Effector memory CD8-positive, alpha-beta T cell (primary cell): ENCODE results near the gene RTCA.
"Not testable (repeated sequence)": the region's sequence is repeated elsewhere in the genome, so short reads cannot be mapped to it uniquely, and the experiment has no call there.

Experiments used
- ATAC-seq: fragments of 150-1000 bp; cut with Tn5 transposase; replicated peaks from 2 replicates; pipeline ENCODE4 v1.10.0; 2021; ENCODE audit warnings: mild to moderate bottlenecking, moderate library complexity
- DNase-seq, 3 experiments: peaks; one replicate each; pipeline ENCODE4 v3.0.0; 2021
- H3K27ac Mint-ChIP-seq, 2 donors: one replicate each; pipeline ENCODE4 v1.8.0; 2022; ENCODE audit warnings: mild to moderate bottlenecking in 2 of 2, mixed read lengths in 2 of 2, moderate library complexity in 2 of 2
- H3K27me3 Mint-ChIP-seq, 2 donors: one replicate each; pipeline ENCODE4 v1.8.0; 2022; ENCODE audit warnings: mixed read lengths in 2 of 2
- H3K36me3 Mint-ChIP-seq: one replicate; pipeline ENCODE4 v1.8.0; 2022; ENCODE audit warnings: mild to moderate bottlenecking, moderate library complexity, mixed read lengths; ENCODE audit not compliant: insufficient read depth
- H3K4me1 Mint-ChIP-seq, 2 donors: one replicate each; pipeline ENCODE4 v1.8.0; 2022; ENCODE audit warnings: low read depth in 2 of 2, mixed read lengths in 2 of 2
- H3K4me3 Mint-ChIP-seq, 2 donors: one replicate each; pipeline ENCODE4 v1.8.0; 2022; ENCODE audit warnings: mild to moderate bottlenecking in 2 of 2, mixed read lengths in 2 of 2, moderate library complexity in 2 of 2
- H3K9me3 Mint-ChIP-seq, 2 donors: one replicate each; pipeline ENCODE4 v1.8.0; 2022; ENCODE audit warnings: mixed read lengths in 2 of 2

Gene RTCA

DNA sequence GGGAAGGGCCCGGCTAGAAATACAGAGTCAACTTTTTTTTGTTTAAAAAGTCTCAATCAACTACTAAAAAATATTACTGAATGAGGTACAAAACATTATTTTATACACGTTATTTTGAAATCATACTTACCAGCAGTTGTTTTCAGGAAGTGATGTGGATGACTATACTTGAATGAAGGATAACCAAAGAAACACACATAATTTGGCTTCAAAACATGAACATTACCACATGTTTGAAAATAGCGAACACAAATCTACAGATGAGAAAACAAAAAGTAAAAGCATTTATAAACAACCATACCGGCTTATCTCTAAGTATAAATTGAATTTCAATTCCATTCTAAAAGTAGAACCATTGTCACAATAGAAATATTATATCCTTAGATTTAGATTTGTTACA is 25.4 kb upstream of the RTCA start:
- Mint-ChIP-seq H3K36me3 (peaks cover 21% of the 10 kb centered on the region), H3K9me3 (no peaks in the 10 kb centered on the region), H3K4me1 (peaks cover 9 to 26% of the 10 kb centered on the region in 2 donors), H3K27me3 (no peaks in the 10 kb centered on the region), H3K4me3 (no peak overlapping the region), H3K27ac (peak overlapping the region in 1 of 2 donors; percentile 41)
- DNase-seq (no peak), ATAC-seq (no peak)

DNA sequence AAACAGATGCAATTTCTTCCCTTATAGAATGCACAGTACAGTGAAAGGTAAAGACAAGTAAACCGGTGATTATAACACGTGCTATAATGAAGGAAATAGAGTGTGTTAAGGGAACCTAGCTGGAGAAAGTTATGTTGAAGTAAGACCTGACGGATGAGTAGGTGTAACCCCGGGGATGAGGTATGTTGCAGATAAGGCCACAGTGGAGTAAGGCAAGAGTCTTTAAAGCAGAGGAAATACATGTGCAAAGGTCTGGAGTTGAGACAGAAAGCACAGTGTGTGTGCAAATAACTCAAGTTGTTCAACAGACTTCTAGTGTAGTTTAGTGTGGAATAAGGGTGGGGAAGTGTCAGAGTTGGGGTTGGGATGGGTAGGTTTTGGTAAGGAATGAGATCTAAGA is 19.3 kb upstream of the RTCA start:
- peaks cover 9 to 21% of the 10 kb centered on the region in 2 donors for H3K4me1 Mint-ChIP-seq
- no peaks in the 10 kb centered on the region for H3K9me3 Mint-ChIP-seq
- H3K36me3 Mint-ChIP-seq, result no peaks in the 10 kb centered on the region
- no peaks in the 10 kb centered on the region for H3K27me3 Mint-ChIP-seq
- no peak overlapping the region for H3K4me3 Mint-ChIP-seq
- no peak overlapping the region for H3K27ac Mint-ChIP-seq
- no peak for ATAC-seq
- DNase-seq, result no peak

DNA sequence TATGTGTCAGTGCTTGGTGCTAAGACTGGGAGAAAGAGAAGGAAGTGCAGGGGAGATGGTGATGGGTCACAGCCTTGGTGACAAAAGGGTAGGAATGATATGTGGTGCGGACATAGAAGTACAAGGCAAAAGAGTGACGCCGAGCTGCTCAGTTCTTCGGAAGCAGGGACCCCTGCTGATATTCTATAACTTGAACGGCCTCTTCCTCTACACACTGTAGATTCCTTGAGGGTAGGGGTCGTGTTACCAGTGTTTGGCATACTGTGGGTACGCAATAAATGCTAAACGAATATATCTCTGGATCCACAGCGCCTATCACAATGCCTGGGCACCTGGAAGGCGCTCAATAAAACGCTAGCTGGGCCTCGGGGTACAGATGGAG is 16.9 kb upstream of the RTCA start:
- Mint-ChIP-seq H3K27ac (no peak overlapping the region), H3K4me3 (no peak overlapping the region), H3K27me3 (no peaks in the 10 kb centered on the region), H3K4me1 (peaks cover 7 to 13% of the 10 kb centered on the region in 2 donors), H3K9me3 (no peaks in the 10 kb centered on the region), H3K36me3 (no peaks in the 10 kb centered on the region)
- peak in 1 of 3 experiments; percentile 5 for DNase-seq
- no peak for ATAC-seq

DNA sequence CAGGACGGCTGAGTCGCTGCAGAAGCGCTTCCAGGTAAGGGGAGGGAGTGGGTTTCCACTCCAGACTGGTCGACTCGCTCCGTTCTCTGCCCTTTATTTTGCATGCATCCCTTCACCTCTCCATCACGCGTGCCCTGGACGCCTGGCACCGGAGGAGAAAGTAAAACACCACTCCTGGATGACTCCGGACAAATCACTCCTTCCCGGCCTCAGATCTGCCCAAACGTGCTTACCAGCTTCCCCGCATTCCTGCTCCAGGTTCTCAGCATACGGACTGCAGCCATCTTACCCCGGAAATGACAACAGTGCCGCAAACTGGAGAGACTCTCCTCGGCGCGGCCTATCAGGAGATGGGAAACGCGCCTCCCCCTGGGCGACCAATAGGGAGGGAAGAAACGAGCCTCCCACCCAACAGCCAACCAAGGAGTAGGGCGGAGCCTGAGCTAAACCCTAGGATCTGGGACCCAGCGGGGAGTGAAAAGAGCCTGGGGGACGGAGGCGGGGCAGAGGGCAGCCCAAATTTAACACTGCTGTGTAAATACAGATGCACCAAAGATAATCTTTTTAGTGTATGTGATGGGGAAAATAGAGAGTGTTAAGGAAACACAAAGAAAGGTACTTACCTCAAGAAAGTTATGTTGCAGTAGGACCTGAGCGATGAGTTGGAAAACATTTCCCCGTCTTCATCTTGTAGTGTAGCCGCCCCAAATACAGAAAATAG is 16.3 kb upstream of the RTCA start, which contains the start of gene DBT:
Gene DBT, minus strand, starts transcription at position 298 of the 721 bp plus-strand sequence. Its CDS starts 14 bp downstream, at position 284.
- ATAC-seq (peak; percentile 99), DNase-seq (peak; percentile 82 to 86 (median 85))
- Mint-ChIP-seq H3K4me1 (peaks cover 7 to 11% of the 10 kb centered on the region in 2 donors), H3K27ac (no peak within 1 kb of the TSS), H3K36me3 (no peaks in the 10 kb centered on the region), H3K4me3 (no peak within 1 kb of the TSS), H3K27me3 (no peaks in the 10 kb centered on the region), H3K9me3 (no peaks in the 10 kb centered on the region)

DNA sequence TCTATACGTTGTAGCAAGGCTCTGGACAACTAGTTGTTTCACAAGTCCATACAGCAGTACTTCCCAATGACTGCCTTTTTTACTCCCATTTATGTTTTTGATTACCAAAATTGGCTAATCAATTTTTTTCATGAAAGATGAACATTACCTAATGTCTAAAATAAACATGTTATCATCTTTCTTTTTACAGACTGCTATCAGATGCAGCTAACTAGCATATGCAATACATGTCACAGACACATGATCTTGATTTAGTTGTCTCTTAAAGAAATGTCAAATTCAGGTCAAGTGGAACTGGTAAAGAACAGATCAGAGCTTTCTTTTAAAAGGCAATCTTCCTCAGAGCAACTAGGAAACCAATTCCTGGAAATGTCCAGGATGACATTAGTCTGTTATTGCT is 15.8 kb upstream of the RTCA start:
- ATAC-seq (no peak), DNase-seq (no peak)
- H3K4me3 Mint-ChIP-seq, result no peak overlapping the region
- no peaks in the 10 kb centered on the region for H3K36me3 Mint-ChIP-seq
- no peaks in the 10 kb centered on the region for H3K27me3 Mint-ChIP-seq
- H3K27ac Mint-ChIP-seq, result no peak overlapping the region
- peaks cover 7 to 11% of the 10 kb centered on the region in 2 donors for H3K4me1 Mint-ChIP-seq
- H3K9me3 Mint-ChIP-seq, result no peaks in the 10 kb centered on the region

DNA sequence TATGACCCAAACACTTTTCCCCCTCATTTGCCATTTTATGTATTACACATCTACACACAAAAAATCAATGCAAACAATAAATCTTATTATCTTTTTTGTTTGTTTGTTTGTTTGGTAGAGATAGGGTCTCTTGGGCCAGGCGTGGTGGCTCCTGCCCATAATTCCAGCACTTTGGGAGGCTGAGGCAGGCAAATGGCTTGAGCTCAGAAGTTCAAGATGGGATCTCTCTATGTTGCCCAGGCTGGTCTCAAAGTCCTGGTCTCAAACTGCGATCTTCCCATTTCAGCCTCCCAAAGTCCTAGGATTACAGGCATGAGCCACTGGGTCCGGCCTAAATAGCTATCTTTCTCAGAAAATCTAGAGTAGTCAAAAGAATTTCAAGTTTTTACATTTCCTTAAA is 15.2 kb upstream of the RTCA start:
- Mint-ChIP-seq H3K9me3 (no peaks in the 10 kb centered on the region), H3K27ac (no peak overlapping the region), H3K4me1 (peaks cover 7 to 11% of the 10 kb centered on the region in 2 donors), H3K36me3 (no peaks in the 10 kb centered on the region), H3K27me3 (no peaks in the 10 kb centered on the region), H3K4me3 (no peak overlapping the region)
- no peak for ATAC-seq
- no peak for DNase-seq

DNA sequence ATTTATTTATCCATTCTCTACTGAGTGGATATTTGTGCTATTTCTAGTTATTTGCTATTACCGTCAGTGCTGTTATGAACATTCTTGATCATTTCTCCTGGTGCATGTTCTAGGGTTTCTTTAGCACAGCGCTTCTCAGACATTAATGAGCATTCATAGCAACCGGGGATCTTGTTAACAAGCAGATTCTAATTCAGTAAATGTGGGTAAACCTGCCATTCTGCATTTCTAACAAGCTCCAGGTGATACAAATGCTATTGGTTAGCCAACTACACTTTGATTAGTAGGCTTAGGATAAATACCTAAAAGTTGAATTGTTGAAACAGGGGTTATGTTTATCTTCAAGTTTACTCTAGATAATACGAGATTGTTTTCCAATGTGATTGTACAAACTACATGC is 13.1 kb upstream of the RTCA start:
- Mint-ChIP-seq H3K36me3 (no peaks in the 10 kb centered on the region), H3K4me1 (peaks cover 0 to 4% of the 10 kb centered on the region in 2 donors), H3K9me3 (no peaks in the 10 kb centered on the region), H3K27me3 (no peaks in the 10 kb centered on the region), H3K4me3 (no peak overlapping the region), H3K27ac (no peak overlapping the region)
- ATAC-seq, result no peak
- DNase-seq, result no peak

DNA sequence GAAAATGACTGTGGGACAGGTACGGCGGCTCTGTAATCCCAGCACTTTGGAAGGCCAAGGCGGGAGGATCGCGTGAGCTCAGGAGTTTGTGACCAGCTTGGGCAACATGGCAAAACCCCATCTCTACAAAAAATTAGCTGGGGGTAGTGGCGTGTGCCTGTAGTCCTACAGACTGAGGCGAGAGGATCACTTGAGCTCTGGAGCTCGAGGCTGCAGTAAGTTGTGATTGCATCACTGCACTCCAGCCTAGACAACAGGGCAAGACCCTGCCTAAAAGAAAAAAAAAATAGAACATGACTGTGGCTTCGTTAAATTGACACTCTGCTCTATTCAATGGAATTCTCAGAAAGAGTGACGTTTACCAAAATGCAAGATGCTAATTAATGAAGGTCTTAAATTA is 12.5 kb upstream of the RTCA start:
- peaks cover 0 to 4% of the 10 kb centered on the region in 2 donors for H3K4me1 Mint-ChIP-seq
- H3K9me3 Mint-ChIP-seq, result no peaks in the 10 kb centered on the region
- H3K27ac Mint-ChIP-seq, result no peak overlapping the region
- ATAC-seq, result no peak
- DNase-seq, result no peak
- no peaks in the 10 kb centered on the region for H3K27me3 Mint-ChIP-seq
- no peak overlapping the region for H3K4me3 Mint-ChIP-seq
- no peaks in the 10 kb centered on the region for H3K36me3 Mint-ChIP-seq

DNA sequence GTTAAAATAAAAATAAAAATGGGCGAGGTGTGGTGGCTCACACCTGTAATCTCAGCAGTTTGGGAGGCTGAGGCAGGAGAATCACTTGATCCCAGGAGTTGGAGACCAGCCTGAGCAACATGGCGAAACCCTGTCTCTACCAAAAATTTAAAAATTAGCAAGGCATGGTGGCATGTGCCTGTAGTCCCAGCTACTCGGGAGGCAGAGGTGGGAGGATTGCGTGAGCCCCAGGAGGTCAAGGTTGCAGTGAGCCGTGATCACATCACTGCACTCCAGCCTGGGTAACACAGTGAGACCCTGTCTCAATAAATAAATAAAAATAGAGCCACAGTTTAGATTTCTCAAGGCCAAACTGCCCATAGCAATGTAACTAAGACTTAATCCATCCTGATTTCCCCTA is 9.7 kb upstream of the RTCA start:
- not testable (repeated sequence) for ATAC-seq, DNase-seq, H3K27me3 Mint-ChIP-seq, H3K4me1 Mint-ChIP-seq, H3K9me3 Mint-ChIP-seq, H3K27ac Mint-ChIP-seq, H3K4me3 Mint-ChIP-seq, H3K36me3 Mint-ChIP-seq

DNA sequence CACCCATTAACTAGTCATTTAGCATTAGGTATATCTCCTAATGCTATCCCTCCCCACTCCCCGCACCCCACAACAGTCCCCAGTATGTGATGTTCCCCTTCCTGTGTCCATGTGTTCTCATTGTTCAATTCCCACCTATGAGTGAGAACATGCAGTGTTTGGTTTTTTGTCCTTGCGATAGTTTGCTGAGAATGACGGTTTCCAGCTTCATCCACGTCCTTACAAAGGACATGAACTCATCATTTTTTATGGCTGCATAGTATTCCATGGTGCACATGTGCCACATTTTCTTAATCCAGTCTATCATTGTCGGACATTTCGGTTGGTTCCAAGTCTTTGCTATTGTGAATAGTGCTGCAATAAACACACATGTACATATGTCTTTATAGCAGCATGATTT is 7.6 kb upstream of the RTCA start:
- DNase-seq, ATAC-seq, H3K9me3 Mint-ChIP-seq, H3K4me3 Mint-ChIP-seq, H3K4me1 Mint-ChIP-seq, H3K27me3 Mint-ChIP-seq, H3K36me3 Mint-ChIP-seq, H3K27ac Mint-ChIP-seq: not testable (repeated sequence)

DNA sequence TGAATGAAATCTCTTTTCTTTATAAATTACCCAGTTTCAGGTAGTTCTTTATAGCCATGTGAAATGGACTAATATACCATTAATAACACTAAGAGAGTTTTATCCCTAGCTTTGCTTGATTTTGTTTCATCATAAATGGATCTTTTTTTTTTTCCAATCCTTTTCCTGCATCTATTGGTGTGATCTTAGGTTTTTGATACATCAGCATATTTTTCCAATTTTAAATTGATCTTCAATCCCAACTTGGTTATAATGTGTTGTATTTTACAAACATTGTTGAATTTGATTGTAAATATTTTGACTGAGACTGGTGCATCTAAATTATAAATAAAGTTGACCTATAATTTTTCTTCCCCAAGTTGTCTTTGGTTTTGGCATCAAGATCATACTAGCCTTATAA is 4.3 kb upstream of the RTCA start:
- no peak overlapping the region for H3K27ac Mint-ChIP-seq
- ATAC-seq (no peak), DNase-seq (no peak)
- H3K27me3 Mint-ChIP-seq, result no peaks in the 10 kb centered on the region
- no peaks in the 10 kb centered on the region for H3K9me3 Mint-ChIP-seq
- peaks cover 19% of the 10 kb centered on the region for H3K36me3 Mint-ChIP-seq
- H3K4me1 Mint-ChIP-seq, result peaks cover 17 to 21% of the 10 kb centered on the region in 2 donors
- no peak overlapping the region for H3K4me3 Mint-ChIP-seq

DNA sequence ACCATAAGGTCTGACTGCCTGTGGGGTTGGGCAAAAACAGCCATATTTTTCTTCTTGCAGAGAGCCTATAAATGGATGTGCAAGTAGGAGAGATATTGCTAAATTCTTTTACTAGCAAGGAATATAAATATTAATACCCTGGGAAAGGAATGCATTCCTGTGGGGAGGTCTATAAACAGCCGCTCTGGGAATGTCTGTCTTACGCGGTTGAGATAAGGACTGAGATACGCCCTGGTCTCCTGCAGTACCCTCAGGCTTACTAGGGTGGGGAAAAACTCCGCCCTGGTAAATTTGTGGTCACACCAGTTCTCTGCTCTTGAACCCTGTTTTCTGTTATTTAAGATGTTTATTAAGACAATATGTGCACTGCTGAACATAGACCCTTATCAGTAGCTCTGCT is 1.9 kb upstream of the RTCA start:
- not testable (repeated sequence) for H3K9me3 Mint-ChIP-seq, H3K27ac Mint-ChIP-seq, H3K27me3 Mint-ChIP-seq, ATAC-seq, H3K4me3 Mint-ChIP-seq, DNase-seq
- Mint-ChIP-seq H3K4me1 (peaks cover 25 to 35% of the 10 kb centered on the region in 2 donors), H3K36me3 (peaks cover 29% of the 10 kb centered on the region)

DNA sequence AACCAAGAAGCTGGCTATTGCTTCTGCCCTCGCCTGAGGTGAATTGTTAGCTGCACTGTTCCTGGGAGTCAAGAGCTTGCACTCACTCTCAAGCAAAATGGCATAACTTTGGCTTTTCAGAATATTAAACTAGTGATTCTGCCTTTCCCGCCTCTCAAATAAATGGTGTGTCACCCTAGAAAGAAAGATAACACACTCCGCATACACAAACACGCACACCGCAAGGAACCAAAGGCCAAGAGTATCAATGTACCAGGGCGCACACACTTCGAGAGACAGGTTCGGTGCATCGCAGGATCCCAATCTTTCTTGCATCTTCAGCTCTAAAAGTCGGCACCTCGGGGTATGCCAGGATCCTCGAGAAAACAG is 470 bp upstream of the RTCA start:
- Mint-ChIP-seq H3K27me3 (no peaks in the 10 kb centered on the region), H3K27ac (peak overlapping the region; percentile 99), H3K9me3 (no peaks in the 10 kb centered on the region), H3K4me3 (peak overlapping the region; percentile 97 to 100), H3K36me3 (peaks cover 42% of the 10 kb centered on the region), H3K4me1 (peaks cover 30 to 41% of the 10 kb centered on the region in 2 donors)
- DNase-seq (peak in 1 of 3 experiments; percentile 44), ATAC-seq (peak; percentile 49)

DNA sequence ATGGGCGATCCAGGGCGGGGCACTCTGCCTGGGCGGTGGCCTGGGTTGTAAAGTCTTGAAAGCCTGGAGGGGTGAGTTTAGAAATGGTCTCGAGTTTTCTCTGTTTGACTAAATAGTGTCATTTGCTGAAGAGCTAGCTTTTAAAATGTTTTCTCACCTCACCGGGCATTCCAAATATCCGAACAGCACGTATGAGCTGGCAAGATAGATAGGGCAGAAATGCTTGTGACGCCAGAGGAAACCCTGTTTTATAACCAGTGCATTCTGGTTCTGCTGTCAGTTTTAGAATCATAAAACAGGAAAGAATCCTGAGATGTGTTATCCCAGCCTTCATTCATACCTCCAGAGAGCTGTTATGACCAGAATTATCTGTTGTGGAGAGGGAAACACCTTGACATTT is 725 bp downstream of the RTCA start:
- Mint-ChIP-seq H3K36me3 (peaks cover 54% of the 10 kb centered on the region), H3K27me3 (no peaks in the 10 kb centered on the region), H3K4me1 (peaks cover 35 to 48% of the 10 kb centered on the region in 2 donors), H3K9me3 (no peaks in the 10 kb centered on the region), H3K27ac (peak overlapping the region; percentile 99), H3K4me3 (peak overlapping the region; percentile 97 to 100)
- DNase-seq, result no peak
- ATAC-seq, result no peak
